ENCODE measurements around the gene HLCS.

DNA sequence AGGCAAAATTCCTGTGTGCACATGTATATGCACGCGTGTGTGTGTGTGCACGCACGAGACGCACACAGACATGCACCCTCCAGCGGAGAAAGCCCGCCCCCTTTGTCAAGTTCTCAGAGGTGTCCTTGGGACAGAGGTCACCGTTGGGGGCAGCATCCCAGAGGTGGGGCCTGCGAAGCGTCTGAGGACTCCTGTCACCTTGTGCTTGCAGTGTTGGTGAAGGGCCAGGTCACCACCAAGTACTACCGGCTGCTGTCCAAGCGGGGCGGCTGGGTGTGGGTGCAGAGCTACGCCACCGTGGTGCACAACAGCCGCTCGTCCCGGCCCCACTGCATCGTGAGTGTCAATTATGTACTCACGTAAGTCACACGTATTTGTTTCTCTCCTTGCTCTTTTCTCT, 225.0 kb downstream of the HLCS start:
- TF ChIP-seq POLR2A (IDR thresholded peaks at IDR 0.05), result no peak
- TF ChIP-seq, protein P1, sequence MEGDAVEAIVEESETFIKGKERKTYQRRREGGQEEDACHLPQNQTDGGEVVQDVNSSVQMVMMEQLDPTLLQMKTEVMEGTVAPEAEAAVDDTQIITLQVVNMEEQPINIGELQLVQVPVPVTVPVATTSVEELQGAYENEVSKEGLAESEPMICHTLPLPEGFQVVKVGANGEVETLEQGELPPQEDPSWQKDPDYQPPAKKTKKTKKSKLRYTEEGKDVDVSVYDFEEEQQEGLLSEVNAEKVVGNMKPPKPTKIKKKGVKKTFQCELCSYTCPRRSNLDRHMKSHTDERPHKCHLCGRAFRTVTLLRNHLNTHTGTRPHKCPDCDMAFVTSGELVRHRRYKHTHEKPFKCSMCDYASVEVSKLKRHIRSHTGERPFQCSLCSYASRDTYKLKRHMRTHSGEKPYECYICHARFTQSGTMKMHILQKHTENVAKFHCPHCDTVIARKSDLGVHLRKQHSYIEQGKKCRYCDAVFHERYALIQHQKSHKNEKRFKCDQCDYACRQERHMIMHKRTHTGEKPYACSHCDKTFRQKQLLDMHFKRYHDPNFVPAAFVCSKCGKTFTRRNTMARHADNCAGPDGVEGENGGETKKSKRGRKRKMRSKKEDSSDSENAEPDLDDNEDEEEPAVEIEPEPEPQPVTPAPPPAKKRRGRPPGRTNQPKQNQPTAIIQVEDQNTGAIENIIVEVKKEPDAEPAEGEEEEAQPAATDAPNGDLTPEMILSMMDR (IDR thresholded peaks at IDR 0.05), result no peak
